HG03045 (cell line): ENCODE results near the gene BCCIP.

Source experiments
- ATAC-seq: cut with Tn5 transposase; IDR thresholded peaks from one replicate; pipeline ENCODE4 v1.9.1; 2021; ENCODE audit warnings: mild to moderate bottlenecking, moderate library complexity; ENCODE audit not compliant: unreplicated experiment

The BCCIP gene

DNA sequence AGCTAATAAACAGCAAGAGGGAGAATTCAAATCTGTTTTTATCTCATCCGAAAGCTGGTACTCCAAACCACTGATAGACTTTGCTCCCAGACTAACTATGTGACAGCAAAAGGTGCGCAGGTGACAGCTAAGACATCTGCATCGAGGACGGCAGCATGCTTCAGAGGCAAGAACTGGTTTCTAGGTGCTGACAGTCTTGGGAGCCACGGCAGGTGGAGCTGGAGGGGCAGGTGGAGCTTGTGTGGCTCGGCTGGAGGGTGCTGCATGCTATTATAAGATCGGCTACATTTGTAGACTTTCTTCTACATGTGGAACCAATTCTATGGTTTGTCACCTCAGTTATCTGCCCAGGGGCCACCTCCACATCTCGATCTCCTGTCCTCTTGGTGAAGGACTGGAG is 25.9 kb upstream of the BCCIP start:
- no peak for ATAC-seq

DNA sequence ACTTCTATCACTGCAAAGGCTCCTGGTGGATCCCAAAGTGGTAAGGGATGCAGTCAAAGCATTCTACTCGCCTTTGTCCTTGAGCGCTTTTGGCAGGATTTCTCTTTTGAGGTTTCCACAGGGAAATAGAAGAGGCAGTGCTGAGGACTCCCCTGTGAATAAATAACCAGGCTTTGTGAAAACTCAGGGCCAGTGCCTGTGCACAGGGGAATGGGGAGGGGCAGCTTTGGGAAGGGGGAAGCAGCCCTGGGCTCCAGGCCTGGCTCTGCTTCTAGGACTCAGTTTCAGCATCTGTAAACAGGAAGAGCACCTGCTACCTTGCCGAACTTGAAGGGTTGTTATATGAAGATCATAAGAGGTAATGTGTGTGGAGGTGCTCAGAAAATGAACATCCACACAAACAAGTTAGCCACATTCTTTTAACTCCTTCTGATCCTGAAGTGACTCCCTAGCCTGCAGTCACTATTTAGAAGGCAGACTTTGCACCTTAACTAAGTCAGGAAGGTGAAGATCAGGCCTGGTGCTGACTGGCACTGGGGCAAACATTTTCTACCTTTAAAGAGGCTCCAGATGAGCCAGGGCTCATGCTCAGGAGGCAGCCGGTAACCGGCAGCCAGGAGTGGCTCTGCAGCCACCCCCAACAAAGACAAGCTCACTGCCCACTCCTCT is 25.2 kb upstream of the BCCIP start:
- no peak for ATAC-seq

DNA sequence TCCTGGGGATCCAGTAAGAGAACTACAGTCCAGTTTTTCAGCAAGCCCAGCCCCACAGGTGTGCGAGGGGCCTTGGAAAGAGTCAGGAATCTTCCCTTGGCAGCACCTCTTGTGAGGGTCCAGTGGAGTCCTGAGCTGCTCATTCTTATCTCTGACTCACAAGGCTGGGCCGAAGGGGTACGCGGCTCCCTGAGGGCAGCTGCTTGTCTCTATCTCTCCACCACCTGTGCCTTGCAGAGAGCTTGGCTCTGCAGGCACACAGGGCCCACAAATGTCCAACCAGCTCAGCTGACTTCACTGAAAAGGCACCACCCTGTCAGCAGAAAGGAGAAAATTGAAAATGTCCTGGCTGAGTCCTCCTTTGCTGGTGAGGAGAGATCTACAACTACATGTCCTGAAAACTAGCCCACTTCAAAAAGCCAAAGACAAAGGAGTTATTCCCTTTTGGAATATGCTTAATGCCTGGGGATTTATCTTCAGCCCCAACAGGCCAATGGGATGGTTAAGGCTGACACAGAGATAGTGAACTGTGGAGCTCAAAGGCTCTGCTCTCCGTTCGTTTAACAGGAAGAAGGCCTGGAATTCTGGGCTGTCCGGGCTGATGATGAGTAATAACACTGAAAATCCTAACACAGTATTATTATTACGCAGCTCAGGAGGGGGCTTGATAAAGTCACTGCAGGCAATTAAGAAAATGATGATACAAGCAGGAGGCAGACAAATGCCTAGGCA is 23.7 kb upstream of the BCCIP start:
- no peak for ATAC-seq

DNA sequence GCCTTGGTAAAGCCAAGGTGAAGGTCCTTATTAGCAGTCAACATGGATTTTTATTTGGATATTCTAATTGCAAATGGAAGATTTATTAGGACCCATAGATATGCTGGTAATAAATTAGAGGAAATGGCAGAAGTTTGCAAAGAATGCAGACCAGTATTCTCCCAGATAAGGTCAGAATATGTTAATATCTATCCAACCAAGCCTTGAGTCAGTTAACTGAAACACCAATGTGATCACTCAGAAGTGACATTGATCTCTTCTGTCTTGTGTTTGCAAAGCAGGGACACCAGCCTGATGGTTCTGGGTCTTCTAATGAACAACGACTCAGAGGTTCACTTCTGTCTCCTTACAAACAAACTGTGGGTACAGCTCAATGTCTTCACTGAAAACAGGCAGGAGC is 21.8 kb upstream of the BCCIP start:
- no peak for ATAC-seq

DNA sequence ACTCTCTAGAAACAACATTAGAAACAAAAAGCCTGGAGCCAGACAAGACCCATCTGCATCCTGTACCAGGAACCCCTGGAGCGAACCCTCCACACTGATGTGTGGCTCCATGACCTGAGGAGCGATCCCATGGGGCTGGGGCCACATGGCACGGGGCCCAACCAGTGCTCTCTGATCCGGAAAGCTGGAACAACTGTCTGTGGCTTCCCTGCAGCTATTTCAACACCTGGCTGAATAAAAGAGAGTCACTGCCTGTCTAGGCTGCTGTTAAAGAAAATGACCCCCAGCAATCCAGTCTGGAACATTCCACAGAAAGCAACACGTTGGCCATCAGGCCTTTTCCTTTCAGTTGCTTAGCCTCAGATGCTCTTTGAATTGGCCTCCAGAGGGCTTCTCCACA is 21.2 kb upstream of the BCCIP start:
- ATAC-seq: no peak

DNA sequence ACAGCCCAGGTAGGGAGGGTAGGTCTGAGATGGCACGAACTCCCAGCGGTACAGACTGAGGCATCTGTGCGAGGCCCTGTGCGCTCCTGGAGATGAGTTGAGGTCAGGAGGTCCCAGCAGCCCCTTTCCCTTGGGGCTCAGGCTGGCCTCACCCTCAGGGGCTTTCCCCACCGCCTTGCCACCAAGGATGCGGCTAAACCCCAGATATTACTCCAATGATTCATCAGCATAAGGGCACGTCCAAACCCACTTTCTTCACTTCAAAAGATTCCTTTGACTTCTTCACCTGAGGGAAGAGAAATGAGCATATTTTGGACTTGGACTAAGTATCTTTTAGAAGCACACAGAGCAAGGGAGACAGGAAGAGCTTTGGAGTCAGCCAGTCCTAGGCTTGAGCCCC is 20.6 kb upstream of the BCCIP start:
- no peak for ATAC-seq

DNA sequence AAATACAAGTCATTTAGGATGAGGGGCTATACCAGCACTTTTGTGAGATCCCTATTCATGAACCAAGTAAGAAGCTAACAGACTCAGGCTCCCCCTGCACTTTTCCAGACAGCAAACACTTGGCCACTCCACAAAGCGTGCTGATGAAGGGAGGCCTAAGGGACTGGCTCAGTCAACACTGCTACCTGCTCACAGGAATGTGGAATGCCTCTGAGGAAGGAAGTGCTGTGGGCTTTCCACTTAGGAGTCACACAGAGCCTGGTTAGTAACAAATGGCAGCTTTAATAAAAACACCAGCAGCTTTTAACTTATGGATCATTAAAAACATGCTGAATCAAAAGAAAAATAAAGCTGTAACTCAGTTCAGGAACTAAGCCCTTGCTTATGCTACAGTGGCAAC is 15.3 kb upstream of the BCCIP start:
- ATAC-seq: no peak

DNA sequence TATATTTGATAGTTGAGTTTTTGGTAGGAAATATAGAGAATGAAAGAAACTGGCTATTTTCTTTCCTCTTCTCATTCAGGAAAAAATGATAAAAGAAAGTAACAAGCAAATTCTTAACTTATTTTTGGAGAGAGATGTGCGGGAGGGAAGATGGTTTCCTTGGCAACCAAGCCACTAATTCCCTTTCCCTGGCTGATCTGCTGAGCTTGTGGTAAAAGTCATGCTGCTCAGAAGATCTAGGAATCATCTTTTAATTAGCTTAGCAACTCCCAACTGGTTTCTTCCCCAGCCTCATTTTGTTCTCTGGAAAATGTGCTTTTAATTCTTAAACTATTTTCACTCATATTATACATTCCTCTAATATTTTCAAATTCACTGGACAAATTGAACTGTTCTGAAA is 12.1 kb upstream of the BCCIP start:
- ATAC-seq: no peak

DNA sequence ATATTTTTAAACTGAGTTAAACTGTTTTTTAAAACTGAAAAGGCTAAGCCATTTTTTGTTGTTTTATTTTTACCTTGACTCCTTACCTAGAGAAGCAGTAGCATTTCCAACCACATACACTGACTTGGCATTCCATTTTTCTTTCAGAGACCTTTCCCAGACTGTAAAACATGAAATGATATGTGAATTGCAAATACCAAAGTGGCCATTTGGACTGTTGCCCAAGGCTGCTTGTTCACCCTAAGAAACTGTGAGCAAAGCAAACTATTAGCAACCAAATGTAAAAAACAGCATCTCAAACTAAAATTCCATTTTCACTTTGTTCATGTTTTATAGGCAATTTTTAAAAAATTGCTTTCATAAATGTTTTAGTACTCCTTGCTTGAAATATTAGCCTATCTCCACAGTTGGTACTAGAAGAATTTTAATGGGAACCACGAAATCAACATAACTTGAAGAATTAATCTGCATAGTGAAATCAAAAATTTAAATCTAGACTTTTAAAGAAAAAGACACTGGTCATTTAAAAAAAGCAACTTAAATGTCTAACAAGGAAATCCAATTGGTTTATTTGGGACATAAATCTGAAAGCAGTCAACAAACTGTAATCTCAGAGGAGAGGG is 11.1 kb upstream of the BCCIP start:
- no peak for ATAC-seq

DNA sequence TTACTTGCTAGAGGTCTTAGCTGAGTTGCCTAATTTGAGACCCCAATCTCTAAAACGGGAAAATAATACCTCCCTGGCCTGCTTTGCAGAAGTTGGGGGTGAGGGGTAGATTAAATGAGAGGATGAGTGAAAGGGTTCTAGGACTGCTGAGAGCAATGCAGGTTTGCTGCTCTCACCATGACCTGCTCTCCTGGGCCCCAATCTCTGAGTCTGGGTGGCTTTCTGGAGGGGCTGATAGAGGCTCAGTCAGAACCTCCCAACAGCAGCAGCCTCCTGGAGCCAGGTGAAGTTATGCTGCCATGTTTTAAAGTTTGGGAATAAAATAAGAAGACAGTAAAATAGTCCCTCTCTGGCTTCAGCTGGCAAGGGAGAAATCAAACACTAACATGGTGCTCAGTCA is 7.6 kb upstream of the BCCIP start:
- no peak for ATAC-seq

DNA sequence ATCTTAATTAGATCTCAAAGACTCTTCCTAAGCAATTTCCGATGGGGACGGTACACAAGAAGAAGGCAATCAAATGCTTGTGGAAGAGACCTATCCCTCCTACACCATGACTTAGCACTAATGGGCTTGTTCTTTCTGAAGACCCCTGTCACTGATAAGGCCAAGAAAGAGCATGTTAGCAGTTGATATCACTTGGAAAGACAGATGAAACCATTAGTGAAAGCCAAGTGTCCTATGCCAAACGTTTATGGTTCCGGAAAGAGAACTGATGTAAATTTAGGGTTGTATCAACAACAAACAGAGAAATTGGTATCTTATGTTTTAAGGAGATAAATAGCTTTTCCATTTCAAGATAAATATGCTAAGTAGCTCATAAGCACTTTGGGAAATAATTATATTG is 6.8 kb upstream of the BCCIP start:
- ATAC-seq: no peak

DNA sequence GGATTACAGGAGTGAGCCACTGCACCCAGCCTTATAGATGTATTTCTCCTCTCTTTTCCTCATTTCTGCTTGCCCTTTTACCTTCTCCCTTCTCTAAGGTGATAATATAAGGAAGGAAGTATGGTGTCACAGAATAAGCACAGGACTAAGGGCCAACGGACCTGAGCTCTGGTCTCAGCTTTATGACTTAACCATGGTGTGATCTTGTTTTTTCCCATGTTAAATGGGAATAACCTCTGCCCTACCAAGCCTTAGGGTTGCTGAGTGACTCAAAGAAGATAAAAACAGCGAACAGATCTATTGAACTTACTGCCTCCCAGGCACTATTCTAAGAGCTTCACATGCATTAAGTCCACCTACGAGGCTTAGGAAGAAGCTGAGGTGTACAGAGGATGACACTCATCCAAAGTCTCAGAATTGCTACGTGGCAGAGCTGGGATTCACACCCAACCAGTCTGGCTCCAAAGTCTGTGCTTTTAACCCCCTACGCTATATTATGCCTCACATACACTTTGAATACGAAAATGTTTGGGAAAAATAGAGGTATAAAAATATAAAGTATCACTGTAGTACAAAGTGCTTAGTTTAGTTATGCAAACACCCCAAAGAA is 5.9 kb upstream of the BCCIP start:
- no peak for ATAC-seq

DNA sequence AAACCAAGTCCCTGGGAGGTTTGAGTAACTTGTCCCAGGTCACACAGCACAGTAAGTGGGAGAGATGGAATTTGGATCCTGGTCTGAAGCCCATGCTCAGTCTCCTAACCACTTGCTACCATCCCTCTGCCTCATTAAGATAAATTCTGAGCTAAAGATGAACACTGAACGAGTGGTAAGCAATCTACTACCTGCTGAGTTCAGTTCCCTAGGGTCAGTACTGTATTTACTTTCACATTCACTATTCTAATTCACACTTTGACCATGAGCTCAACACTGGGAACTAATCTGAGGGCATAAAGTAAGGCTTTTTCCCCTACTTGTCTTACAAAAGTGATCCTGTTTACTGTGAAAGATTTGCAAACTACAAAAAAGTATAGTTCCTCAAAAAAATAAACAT is 2.6 kb upstream of the BCCIP start:
- ATAC-seq: peak; percentile 49

DNA sequence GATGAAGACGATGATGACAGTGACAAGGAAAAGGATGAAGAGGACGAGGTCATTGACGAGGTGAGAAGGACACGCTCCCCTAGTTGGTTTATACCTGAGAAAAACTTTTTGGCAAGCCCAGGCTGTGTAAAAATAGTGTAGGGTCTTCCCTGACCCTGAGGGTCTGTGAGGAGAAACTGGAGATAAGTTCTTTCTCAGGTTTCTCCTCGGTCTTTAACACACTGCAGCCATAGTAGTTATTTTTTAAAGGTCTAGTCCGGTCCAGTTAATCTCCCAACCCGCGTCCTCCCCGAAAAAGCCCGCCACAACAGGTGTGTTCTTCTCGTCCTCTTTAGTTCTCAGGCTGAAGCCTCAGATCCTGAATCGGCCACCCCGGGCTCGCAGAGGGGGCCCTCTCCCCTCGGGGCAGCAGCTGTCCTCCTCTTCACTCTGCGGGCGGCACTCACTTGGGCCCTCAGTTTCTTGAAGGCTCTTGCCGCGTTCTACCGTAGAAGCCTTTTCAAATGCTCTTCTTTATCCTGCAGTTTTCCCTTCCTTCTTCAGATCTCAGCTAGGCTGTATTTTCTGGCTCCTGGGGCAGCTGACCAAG is 411 bp downstream of the BCCIP start:
- no peak for ATAC-seq

DNA sequence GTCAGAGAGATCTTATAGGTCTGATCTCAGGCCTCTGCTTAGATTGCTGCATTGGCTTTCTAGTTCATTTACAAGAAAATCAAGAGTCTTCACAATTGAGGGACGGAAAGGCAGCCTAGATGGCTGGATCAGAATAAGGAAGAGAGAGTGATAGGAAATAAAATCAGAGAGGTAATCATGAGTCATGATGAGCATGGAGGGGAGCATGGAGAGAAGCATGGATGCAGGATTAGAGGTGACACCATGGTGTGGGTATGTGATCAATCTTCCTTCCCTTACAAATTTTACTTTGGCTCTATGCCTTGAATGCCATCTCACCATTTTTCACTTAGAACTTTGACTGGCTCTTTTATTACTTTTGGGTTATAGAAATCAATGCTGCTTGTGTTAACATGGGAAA is 1.4 kb downstream of the BCCIP start:
- no peak for ATAC-seq

DNA sequence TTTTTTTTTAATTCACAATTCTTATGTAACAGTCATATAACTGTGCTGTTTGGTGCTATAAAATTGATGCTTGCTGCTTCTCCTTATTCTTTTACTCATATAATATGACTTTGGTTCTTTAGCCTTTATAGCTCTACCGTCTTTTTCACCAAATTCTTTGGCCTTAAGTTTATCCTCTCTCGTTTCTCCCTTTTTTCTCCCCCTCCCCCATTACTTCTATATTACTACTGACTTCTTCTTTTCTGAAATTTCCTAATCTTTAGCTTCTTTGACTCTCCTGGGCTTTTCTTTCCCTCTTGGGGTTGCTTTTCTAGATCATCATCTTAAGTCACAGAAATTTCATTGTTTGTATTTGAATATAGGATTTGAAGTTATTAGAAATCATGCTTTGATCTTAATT is 3.8 kb downstream of the BCCIP start:
- ATAC-seq: no peak

DNA sequence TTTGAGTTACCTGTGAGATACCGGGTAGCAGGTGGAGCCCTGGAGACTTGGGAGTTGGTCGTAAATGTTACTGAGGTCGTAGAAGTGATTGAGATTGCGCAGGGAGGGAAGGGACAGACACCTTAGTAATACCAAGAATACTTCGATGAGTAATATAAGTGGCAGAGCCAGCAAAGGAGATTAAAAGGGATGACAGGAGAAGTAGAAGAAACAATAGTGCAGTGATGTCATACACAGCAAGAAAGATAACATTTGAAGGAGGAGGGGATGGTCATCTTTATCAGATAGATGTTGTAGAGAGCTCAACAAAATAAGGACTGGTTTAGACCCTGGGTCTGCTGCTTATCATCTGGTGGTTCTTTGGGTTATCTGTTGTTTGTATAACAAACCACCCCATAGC is 5.0 kb downstream of the BCCIP start:
- ATAC-seq: no peak

DNA sequence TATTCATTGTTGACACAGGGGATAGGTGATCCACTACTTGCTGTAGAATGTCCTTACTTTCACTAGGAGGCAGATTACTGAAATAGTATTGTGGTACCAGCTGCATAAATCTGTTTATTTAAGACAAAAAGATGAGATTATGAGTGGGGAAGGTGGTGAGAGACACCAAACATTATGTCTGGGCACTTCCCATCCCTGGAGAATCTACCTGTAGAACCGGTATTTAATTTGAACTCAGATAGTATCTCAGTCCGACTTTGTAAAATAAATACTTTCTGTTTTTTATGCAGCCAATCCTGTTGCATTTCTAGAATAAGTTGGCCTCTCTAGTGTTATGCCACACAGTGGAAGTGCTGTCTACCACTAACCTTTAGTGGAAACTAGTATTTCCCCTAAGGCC is 13.4 kb downstream of the BCCIP start:
- ATAC-seq: no peak

DNA sequence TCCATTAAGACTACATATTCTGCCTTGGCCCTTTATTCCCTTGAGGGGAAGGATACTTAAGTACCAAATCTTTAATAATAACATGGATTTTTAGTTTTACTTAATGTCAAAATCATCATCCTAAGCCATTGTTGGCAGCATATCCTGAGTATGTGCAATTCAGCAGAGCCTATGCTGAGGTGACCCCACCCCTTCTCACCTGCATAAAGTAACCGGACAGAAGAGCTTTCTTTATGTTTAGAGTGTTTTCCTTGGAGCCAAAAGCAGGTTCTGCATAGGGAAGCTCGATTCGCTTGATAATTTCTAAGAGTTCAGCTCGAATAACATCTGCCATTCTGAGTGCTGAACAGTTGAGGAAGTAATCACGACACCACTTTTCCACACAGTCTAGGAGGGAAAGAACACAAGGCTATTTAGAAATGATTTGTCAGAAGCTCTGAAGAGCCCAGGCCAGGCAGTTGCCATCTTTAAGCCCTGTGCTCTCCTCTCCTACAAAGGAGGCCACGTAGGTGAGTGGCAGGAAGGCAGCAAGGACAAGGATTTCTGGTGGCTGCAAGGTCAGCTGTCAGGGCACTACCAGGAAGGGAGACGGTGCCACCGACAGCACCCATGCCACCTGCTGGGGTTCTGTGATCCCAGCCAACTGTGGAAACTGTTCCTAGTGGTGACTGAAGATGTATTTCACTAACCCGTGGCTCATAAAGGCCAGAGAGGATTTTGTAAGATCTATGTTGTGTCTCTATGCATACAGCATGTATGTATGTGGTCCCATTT is 15.6 kb downstream of the BCCIP start:
- ATAC-seq: no peak

DNA sequence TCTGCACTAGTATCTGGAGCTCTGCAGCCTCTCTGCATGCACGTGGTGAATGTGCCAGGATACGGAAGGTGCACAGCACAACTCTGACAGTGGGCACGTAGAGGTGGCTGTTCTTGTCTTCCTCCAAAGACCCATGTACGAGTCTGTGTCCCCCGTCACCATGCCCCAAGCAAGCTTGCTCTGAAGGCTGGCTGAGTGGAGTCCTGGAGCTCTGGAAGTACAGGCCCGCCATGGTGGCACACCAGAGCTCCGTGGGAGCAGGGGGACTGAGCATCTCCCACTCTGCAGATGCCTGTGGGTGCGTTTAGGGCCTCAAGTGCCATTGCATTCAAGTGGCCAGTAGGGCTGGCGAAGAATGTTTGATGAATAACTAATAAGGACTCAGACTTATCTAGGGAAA is 17.1 kb downstream of the BCCIP start:
- ATAC-seq: no peak

DNA sequence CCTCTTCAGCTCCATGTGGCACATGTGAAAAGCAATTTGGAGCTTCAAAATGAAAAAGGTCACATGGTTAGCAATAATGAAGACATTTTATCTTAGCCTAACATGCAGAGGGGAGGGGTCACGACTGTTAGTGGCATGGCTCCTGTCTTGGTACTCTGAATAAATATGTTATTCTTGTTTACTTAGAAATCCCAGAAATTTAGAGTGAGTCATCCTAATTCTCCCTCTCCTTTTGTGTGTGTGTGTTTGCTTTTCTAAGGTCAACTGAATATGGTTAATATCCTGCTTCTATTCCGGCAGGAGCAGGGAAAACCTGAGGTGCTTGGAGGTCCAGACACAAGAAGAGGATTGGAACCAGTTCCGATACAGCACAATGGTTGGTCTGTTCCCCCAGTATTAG is 17.6 kb downstream of the BCCIP start:
- no peak for ATAC-seq
